HEK293 (cell line): Measurements from ENCODE around the gene CHN1.

Experiments used
- CTCF ChIA-PET: fragments of 350-600 bp; formaldehyde crosslinking; extraction: SDS; loops from one replicate; lab custom pipeline; 2021; ENCODE audit warnings: antibody characterized with exemption; lab: Yijun Ruan, JAX
- POLR2A ChIA-PET: fragments of 300-600 bp; formaldehyde crosslinking; extraction: SDS; loops from one replicate; lab custom pipeline; 2020; ENCODE audit warnings: antibody characterized with exemption, inconsistent platforms; lab: Yijun Ruan, JAX
- H3K27ac ChIP-seq: fragments of 200-500 bp; sonication (Bioruptor generic); 2 replicates; pipeline ENCODE4 v1.5.1; 2014; ENCODE audit warnings: low read depth, low read length, control low read depth, inconsistent platforms; ENCODE audit errors: extremely low read depth
- H3K36me3 ChIP-seq, 2 experiments: fragments of 200-500 bp in 1 of 2; sonication (Bioruptor generic) in 1 of 2; 1 replicate in 1 of 2; 2 replicates in 1 of 2; pipeline ENCODE4 v1.5.1; 2014 to 2017; ENCODE audit warnings: inconsistent platforms in 2 of 2, low read length in 2 of 2; ENCODE audit not compliant: control insufficient read depth in 2 of 2, insufficient read depth in 1 of 2
- H3K4me1 ChIP-seq: fragments of 200-500 bp; sonication (Bioruptor generic); 2 replicates; pipeline ENCODE4 v1.5.1; 2014; ENCODE audit warnings: mild to moderate bottlenecking, low read length, inconsistent platforms; ENCODE audit not compliant: control insufficient read depth, insufficient read depth
- H3K4me3 ChIP-seq: 2 replicates; pipeline ENCODE4 v1.5.1; 2011; ENCODE audit warnings: low read depth, mild to moderate bottlenecking, control low read depth, low read length, moderate library complexity
- H3K9me3 ChIP-seq: fragments of 200-500 bp; sonication (Bioruptor generic); 2 replicates; pipeline ENCODE4 v1.5.1; 2014; ENCODE audit warnings: low read depth, low read length, inconsistent platforms; ENCODE audit not compliant: control insufficient read depth, insufficient read depth
- GLIS1 ChIP-seq: fragments of 450-650 bp; formaldehyde crosslinking; IDR thresholded peaks from 2 replicates; pipeline ENCODE4 v1.5.1; 2016; ENCODE audit warnings: missing biosample characterization, missing genetic modification characterization
- HIC1 ChIP-seq: fragments of 450-650 bp; formaldehyde crosslinking; IDR thresholded peaks from 2 replicates; pipeline ENCODE4 v1.5.1; 2016; ENCODE audit warnings: missing biosample characterization, missing genetic modification characterization
- SP3 ChIP-seq: fragments of 450-650 bp; formaldehyde crosslinking; IDR thresholded peaks from 2 replicates; pipeline ENCODE4 v1.5.1; 2016; ENCODE audit warnings: missing biosample characterization, missing genetic modification characterization
- YY1 ChIP-seq: fragments of 450-650 bp; formaldehyde crosslinking; IDR thresholded peaks from 2 replicates; pipeline ENCODE4 v1.5.1; 2018; ENCODE audit warnings: missing biosample characterization, missing genetic modification characterization
- YY2 ChIP-seq: fragments of 450-650 bp; formaldehyde crosslinking; IDR thresholded peaks from 2 replicates; pipeline ENCODE4 v1.5.1; 2016; ENCODE audit warnings: missing biosample characterization, missing genetic modification characterization
- ZFP41 ChIP-seq: fragments of 450-650 bp; formaldehyde crosslinking; IDR thresholded peaks from 2 replicates; pipeline ENCODE4 v1.5.1; 2016; ENCODE audit warnings: missing biosample characterization, missing genetic modification characterization, borderline replicate concordance
- ZNF10 ChIP-seq: fragments of 450-650 bp; formaldehyde crosslinking; IDR thresholded peaks from 2 replicates; pipeline ENCODE4 v1.5.1; 2017; ENCODE audit warnings: missing biosample characterization, missing genetic modification characterization
- ZNF19 ChIP-seq: fragments of 450-650 bp; formaldehyde crosslinking; IDR thresholded peaks from 2 replicates; pipeline ENCODE4; 2016; ENCODE audit warnings: missing biosample characterization, missing genetic modification characterization, low read depth
- ZNF221 ChIP-seq: fragments of 450-650 bp; formaldehyde crosslinking; IDR thresholded peaks from 2 replicates; pipeline ENCODE4 v1.5.1; 2017; ENCODE audit warnings: missing biosample characterization, missing genetic modification characterization, borderline replicate concordance
- ZNF341 ChIP-seq: fragments of 450-650 bp; formaldehyde crosslinking; IDR thresholded peaks from 2 replicates; pipeline ENCODE4; 2016; ENCODE audit warnings: low read depth, missing biosample characterization, missing genetic modification characterization
- ZNF354C ChIP-seq: fragments of 450-650 bp; formaldehyde crosslinking; IDR thresholded peaks from 2 replicates; pipeline ENCODE4 v1.5.1; 2016; ENCODE audit warnings: missing biosample characterization, missing genetic modification characterization, low read depth, borderline replicate concordance
- ZNF426 ChIP-seq: fragments of 450-650 bp; formaldehyde crosslinking; IDR thresholded peaks from 2 replicates; pipeline ENCODE4 v1.5.1; 2017; ENCODE audit warnings: missing biosample characterization, missing genetic modification characterization, mild to moderate bottlenecking, inconsistent platforms, moderate library complexity
- ZNF510 ChIP-seq: fragments of 450-650 bp; formaldehyde crosslinking; IDR thresholded peaks from 2 replicates; pipeline ENCODE4 v1.5.1; 2018; ENCODE audit warnings: mild to moderate bottlenecking, missing genetic modification characterization, missing biosample characterization; ENCODE audit not compliant: insufficient replicate concordance
- ZNF521 ChIP-seq: fragments of 450-650 bp; formaldehyde crosslinking; IDR thresholded peaks from 2 replicates; pipeline ENCODE4 v1.5.1; 2017; ENCODE audit warnings: missing biosample characterization, mild to moderate bottlenecking, missing genetic modification characterization
- ZNF624 ChIP-seq: fragments of 450-650 bp; formaldehyde crosslinking; IDR thresholded peaks from 2 replicates; pipeline ENCODE4 v1.5.1; 2017; ENCODE audit warnings: missing biosample characterization, missing genetic modification characterization
- ZNF626 ChIP-seq: fragments of 450-650 bp; sonication (Bioruptor Pico); formaldehyde crosslinking; IDR thresholded peaks from 2 replicates; pipeline ENCODE4 v1.5.1; 2018; ENCODE audit warnings: missing biosample characterization, missing genetic modification characterization, inconsistent platforms
- ZNF629 ChIP-seq: fragments of 450-650 bp; formaldehyde crosslinking; IDR thresholded peaks from 2 replicates; pipeline ENCODE4 v1.5.1; 2017; ENCODE audit warnings: missing biosample characterization, missing genetic modification characterization
- ZNF707 ChIP-seq: fragments of 450-650 bp; formaldehyde crosslinking; IDR thresholded peaks from 2 replicates; pipeline ENCODE4 v1.5.1; 2016; ENCODE audit warnings: missing biosample characterization, missing genetic modification characterization
- ZXDB ChIP-seq: fragments of 450-650 bp; formaldehyde crosslinking; IDR thresholded peaks from 2 replicates; pipeline ENCODE4 v1.5.1; 2016; ENCODE audit warnings: missing biosample characterization, missing genetic modification characterization
- TF ChIP-seq, protein P1 (sequence below): fragments of 450-650 bp; formaldehyde crosslinking; IDR thresholded peaks from 2 replicates; pipeline ENCODE4 v1.5.1; 2017; ENCODE audit warnings: missing biosample characterization, missing genetic modification characterization
- TF ChIP-seq, protein P2 (sequence below): fragments of 450-650 bp; formaldehyde crosslinking; optimal IDR thresholded peaks from 2 replicates; pipeline ENCODE3; 2016; ENCODE audit warnings: missing biosample characterization, mild to moderate bottlenecking, missing genetic modification characterization
- TF ChIP-seq, protein P3 (sequence below): fragments of 450-650 bp; formaldehyde crosslinking; IDR thresholded peaks from 2 replicates; pipeline ENCODE4 v1.5.1; 2016; ENCODE audit warnings: missing biosample characterization, missing genetic modification characterization, borderline replicate concordance
- TF ChIP-seq, protein P4 (sequence below): fragments of 450-650 bp; formaldehyde crosslinking; IDR thresholded peaks from 2 replicates; pipeline ENCODE4 v1.5.1; 2016; ENCODE audit warnings: missing biosample characterization, missing genetic modification characterization

CHN1 gene

DNA sequence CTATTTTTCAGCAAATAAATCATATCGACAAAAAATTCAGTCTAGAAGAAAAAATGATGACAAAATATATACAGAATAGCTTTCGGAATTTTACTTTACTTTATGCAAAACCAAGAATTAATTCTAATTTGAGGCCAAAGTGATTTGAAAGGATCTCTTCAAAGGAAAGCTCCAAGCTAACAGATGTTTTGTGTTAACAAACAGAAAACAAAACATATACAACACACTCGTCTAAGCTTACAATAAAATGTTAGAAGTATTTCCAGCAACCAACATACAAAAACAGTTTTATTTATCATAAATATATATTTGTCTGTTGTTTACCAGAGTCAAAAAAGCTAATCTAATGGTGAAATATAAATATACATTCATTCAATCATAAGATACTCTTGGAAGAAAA, 122.8 kb downstream of the CHN1 start (continued):
- TF ChIP-seq ZNF624 (tag by site-specific recombination) (no peak), ZNF341 (tag by site-specific recombination) (no peak), ZNF19 (tag by site-specific recombination) (no peak), ZNF707 (tag by site-specific recombination) (no peak), HIC1 (no peak), SP3 (no peak), ZNF426 (tag by site-specific recombination) (no peak), ZNF354C (tag by site-specific recombination) (no peak), ZNF510 (no peak)
- TF ChIP-seq, protein P1, sequence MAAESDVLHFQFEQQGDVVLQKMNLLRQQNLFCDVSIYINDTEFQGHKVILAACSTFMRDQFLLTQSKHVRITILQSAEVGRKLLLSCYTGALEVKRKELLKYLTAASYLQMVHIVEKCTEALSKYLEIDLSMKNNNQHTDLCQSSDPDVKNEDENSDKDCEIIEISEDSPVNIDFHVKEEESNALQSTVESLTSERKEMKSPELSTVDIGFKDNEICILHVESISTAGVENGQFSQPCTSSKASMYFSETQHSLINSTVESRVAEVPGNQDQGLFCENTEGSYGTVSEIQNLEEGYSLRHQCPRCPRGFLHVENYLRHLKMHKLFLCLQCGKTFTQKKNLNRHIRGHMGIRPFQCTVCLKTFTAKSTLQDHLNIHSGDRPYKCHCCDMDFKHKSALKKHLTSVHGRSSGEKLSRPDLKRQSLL (tag by site-specific recombination) = no peak

- Histone ChIP-seq H3K4me1 (peaks cover 24% of the 10 kb centered on the region), H3K4me3 (no peak overlapping the region), H3K27ac (no peak overlapping the region), H3K9me3 (no peaks in the 10 kb centered on the region), H3K36me3 (no peaks in the 10 kb centered on the region)
- ChIA-PET POLR2A (no interaction called here), CTCF (interaction anchor here (0.6 kb wide), 1 partner anchor 322 kb away, joined by 3 read pairs; no protein-coding TSS in a partner anchor)
- TF ChIP-seq ZNF629 (tag by site-specific recombination) (no peak), YY1 (tag by site-specific recombination) (no peak), ZNF221 (tag by site-specific recombination) (no peak), ZXDB (no peak), ZFP41 (no peak), GLIS1 (tag by site-specific recombination) (no peak), ZNF626 (tag by site-specific recombination) (no peak), ZNF10 (tag by site-specific recombination) (no peak), ZNF521 (tag by site-specific recombination) (no peak), YY2 (tag by site-specific recombination) (no peak)
- TF ChIP-seq, protein P2, sequence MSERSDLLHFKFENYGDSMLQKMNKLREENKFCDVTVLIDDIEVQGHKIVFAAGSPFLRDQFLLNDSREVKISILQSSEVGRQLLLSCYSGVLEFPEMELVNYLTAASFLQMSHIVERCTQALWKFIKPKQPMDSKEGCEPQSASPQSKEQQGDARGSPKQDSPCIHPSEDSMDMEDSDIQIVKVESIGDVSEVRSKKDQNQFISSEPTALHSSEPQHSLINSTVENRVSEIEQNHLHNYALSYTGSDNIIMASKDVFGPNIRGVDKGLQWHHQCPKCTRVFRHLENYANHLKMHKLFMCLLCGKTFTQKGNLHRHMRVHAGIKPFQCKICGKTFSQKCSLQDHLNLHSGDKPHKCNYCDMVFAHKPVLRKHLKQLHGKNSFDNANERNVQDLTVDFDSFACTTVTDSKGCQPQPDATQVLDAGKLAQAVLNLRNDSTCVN (tag by site-specific recombination) = no peak
- TF ChIP-seq, protein P3, sequence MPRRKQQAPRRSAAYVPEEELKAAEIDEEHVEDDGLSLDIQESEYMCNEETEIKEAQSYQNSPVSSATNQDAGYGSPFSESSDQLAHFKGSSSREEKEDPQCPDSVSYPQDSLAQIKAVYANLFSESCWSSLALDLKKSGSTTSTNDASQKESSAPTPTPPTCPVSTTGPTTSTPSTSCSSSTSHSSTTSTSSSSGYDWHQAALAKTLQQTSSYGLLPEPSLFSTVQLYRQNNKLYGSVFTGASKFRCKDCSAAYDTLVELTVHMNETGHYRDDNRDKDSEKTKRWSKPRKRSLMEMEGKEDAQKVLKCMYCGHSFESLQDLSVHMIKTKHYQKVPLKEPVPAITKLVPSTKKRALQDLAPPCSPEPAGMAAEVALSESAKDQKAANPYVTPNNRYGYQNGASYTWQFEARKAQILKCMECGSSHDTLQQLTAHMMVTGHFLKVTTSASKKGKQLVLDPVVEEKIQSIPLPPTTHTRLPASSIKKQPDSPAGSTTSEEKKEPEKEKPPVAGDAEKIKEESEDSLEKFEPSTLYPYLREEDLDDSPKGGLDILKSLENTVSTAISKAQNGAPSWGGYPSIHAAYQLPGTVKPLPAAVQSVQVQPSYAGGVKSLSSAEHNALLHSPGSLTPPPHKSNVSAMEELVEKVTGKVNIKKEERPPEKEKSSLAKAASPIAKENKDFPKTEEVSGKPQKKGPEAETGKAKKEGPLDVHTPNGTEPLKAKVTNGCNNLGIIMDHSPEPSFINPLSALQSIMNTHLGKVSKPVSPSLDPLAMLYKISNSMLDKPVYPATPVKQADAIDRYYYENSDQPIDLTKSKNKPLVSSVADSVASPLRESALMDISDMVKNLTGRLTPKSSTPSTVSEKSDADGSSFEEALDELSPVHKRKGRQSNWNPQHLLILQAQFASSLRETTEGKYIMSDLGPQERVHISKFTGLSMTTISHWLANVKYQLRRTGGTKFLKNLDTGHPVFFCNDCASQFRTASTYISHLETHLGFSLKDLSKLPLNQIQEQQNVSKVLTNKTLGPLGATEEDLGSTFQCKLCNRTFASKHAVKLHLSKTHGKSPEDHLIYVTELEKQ (tag by site-specific recombination) = no peak
- TF ChIP-seq, protein P4, sequence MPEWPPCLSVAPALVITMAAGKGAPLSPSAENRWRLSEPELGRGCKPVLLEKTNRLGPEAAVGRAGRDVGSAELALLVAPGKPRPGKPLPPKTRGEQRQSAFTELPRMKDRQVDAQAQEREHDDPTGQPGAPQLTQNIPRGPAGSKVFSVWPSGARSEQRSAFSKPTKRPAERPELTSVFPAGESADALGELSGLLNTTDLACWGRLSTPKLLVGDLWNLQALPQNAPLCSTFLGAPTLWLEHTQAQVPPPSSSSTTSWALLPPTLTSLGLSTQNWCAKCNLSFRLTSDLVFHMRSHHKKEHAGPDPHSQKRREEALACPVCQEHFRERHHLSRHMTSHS (tag by site-specific recombination) = no peak
Observed at GRCh38 chr2:174881678-174882077, 123.5 kb downstream of the CHN1 start.
